NB4 (cell line): ENCODE results near the gene AUTS2.

Experiments used
- DNase-seq: peaks from one replicate; pipeline ENCODE4 v3.0.0; 2010; ENCODE audit warnings: low read depth
- H3K4me3 ChIP-seq: one replicate; pipeline ENCODE4 v1.5.1; 2011; ENCODE audit warnings: mild to moderate bottlenecking, low read depth, low read length, moderate library complexity
- MYC ChIP-seq: IDR thresholded peaks from 2 replicates; pipeline ENCODE4 v1.6.1; 2011; ENCODE audit warnings: low read depth, low read length
- POLR2A ChIP-seq: IDR thresholded peaks from 2 replicates; pipeline ENCODE4 v1.6.1; 2011; ENCODE audit warnings: mild to moderate bottlenecking; ENCODE audit not compliant: insufficient read length; ENCODE audit errors: extremely low read depth
- TF ChIP-seq, protein P1 (sequence below): IDR thresholded peaks from 2 replicates; pipeline ENCODE4 v1.6.1; 2011; ENCODE audit warnings: low read depth, low read length
- TF ChIP-seq, protein P2 (sequence below): IDR thresholded peaks from one replicate; pipeline ENCODE4 v1.5.1; 2012; ENCODE audit warnings: low read depth, low read length

The AUTS2 gene

DNA sequence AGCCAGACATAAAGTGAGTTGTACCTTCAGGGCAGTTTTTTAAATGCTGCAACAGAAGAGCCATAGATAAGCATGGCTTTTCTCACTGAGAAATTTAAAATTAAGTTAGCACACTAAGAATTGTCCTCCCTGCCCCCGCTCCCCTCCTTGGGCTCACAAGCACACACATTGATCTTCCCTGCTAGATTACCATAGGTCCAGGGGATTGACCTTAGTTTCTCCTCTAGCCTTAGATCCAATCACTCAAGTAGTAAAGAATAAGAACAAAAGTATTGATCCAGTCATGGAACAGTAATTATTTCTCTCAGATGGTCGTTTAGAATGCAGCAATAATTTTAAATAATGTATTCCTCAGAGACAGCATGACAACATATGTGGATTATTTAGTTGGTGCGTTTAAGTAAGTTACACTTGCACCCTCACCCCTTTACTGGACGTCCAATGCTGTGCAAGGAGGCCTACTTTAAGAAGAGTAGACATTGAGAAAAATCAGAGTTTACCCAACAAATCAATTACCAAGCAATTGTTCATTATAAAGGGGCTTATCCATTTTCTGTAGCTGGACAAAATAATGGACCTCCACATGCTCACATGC lies 850.1 kb downstream of the AUTS2 start:
- no peak for DNase-seq
- no peak overlapping the region for H3K4me3 ChIP-seq
- no peak for TF ChIP-seq MYC
- TF ChIP-seq, protein P1, sequence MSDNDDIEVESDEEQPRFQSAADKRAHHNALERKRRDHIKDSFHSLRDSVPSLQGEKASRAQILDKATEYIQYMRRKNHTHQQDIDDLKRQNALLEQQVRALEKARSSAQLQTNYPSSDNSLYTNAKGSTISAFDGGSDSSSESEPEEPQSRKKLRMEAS = no peak
- TF ChIP-seq, protein P2, sequence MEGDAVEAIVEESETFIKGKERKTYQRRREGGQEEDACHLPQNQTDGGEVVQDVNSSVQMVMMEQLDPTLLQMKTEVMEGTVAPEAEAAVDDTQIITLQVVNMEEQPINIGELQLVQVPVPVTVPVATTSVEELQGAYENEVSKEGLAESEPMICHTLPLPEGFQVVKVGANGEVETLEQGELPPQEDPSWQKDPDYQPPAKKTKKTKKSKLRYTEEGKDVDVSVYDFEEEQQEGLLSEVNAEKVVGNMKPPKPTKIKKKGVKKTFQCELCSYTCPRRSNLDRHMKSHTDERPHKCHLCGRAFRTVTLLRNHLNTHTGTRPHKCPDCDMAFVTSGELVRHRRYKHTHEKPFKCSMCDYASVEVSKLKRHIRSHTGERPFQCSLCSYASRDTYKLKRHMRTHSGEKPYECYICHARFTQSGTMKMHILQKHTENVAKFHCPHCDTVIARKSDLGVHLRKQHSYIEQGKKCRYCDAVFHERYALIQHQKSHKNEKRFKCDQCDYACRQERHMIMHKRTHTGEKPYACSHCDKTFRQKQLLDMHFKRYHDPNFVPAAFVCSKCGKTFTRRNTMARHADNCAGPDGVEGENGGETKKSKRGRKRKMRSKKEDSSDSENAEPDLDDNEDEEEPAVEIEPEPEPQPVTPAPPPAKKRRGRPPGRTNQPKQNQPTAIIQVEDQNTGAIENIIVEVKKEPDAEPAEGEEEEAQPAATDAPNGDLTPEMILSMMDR = no peak
- no peak for TF ChIP-seq POLR2A

DNA sequence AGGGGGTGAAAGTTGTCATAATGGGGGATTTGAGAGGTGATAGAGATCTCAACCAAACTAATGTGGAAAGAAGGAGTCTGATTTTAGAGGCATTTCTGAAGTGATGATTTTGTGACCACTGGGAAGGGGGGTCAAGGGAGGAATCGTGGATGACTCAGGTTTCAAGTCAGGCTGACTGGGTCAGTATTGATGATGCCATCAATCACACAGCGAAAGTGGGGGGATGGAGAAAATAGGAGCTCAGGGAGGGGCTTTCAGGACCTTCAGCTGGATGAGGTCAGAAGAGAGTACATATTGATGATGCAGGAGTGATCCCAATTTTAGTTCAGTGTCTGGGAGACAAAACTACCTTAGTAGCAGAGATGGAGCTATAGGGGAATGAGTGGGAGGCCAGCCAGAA lies 852.5 kb downstream of the AUTS2 start:
- DNase-seq = no peak
- TF ChIP-seq, protein P2 = no peak
- TF ChIP-seq POLR2A = no peak
- no peak for TF ChIP-seq MYC
- TF ChIP-seq, protein P1 = no peak
- H3K4me3 ChIP-seq = no peak overlapping the region

DNA sequence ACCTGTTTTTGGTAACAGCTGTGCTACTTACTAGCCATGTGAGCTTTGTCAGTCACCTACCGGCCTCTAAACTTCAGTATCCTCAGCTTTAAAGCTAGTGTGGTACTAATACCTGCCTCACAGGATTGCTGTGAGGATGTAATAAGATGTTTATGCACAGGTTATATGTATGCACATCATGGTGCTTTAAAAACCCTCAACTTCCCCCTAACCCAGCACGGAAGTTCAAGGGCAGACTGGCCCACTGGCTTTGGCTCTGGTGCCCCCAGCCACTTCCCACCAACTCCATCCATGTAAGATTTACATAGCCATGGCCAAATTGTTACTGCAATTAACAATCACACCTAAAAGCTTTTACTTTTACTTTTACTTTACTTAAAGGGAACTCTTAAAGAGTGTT lies 857.6 kb downstream of the AUTS2 start:
- DNase-seq = no peak
- TF ChIP-seq POLR2A (no peak), MYC (no peak)
- TF ChIP-seq, protein P1 = no peak
- TF ChIP-seq, protein P2 = no peak
- H3K4me3 ChIP-seq = no peak overlapping the region

DNA sequence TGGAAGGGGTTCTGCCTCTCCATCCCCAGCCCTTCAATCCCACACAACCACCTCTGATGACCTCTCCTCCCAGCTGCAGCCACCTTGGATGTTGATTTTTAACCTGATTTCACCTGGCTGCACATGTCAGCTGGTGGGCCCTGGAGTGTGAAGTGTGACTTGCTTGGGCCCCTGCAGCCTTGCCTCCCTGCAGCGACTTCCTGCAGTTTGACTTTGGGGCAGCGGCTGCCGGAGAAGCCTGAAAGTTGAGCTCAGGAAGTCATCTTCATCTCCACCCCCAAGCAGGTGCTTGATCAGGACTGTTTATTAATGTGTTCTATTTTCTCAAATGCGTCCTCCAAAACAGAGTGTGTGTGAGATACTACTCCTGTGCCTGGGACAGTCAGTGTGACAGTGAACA lies 858.4 kb downstream of the AUTS2 start:
- DNase-seq = no peak
- TF ChIP-seq MYC (no peak), POLR2A (no peak)
- TF ChIP-seq, protein P1 = no peak
- TF ChIP-seq, protein P2 = no peak
- H3K4me3 ChIP-seq = no peak overlapping the region

DNA sequence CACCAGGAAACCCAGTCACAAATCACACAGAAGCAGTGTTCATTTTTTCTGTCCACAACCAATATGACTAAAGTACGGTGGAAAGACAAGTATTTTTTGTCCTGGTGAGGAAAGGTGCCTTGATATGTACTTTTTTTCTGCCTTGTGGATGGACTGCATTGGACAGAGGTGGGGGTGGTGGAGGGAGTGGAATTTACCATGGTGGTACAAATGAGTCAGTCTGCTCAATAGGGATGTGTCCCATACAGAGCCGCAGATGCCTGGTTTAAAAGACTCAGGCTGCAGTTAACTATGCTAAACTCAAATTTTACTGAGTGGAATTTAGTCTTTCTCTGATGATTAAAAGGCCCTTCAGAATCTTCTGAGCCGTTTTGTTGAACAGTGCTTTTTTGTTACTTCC lies 859.2 kb downstream of the AUTS2 start:
- H3K4me3 ChIP-seq = no peak overlapping the region
- TF ChIP-seq, protein P2 = no peak
- TF ChIP-seq POLR2A (no peak), MYC (no peak)
- TF ChIP-seq, protein P1 = no peak
- no peak for DNase-seq
